K562 (cell line): ENCODE results near the gene ZNF280C. TPM values are rescaled to one million over a fixed set of nuclear protein-coding genes. Genes with fewer than 3 reads are reported as not detected.

ENCODE experiments used
- ATAC-seq: fragments of 200-7000 bp; cut with Tn5 transposase; 3 replicates; pipeline ENCODE4 v1.9.1; 2020; ENCODE audit warnings: moderate library complexity
- BruUV-seq: library from RNA; stranded (reverse); fragments of 400-500 nt; replicated peaks from 2 replicates; lab custom pipeline; 2021; lab: Mats Ljungman, UMichigan
- CTCF ChIA-PET: fragments of 300-600 bp; formaldehyde crosslinking; extraction: SDS; loops from one replicate; lab custom pipeline; 2021; ENCODE audit warnings: low intra/inter-chr PET ratio; lab: Yijun Ruan, JAX
- POLR2A ChIA-PET: fragments of 300-600, 350-650 bp; sonication (Branson Sonifier 250); formaldehyde crosslinking; extraction: SDS; loops from one replicate; lab custom pipeline; 2021; ENCODE audit warnings: antibody characterized with exemption, inconsistent platforms; lab: Yijun Ruan, JAX
- DNase-seq, 4 experiments: peaks; one replicate each; pipeline versions ENCODE4 v3.0.0 to v3.0.0-alpha.2; 2011 to 2018; ENCODE audit warnings: low spot score in 3 of 4, mixed read lengths in 3 of 4; ENCODE audit errors: extremely low read depth in 1 of 4
- FAIRE-seq: peaks from 2 replicates; lab custom pipeline; 2011; peaks lifted over from hg19 to GRCh38; lab: Jason Lieb, UNC
- H2AFZ ChIP-seq: 2 replicates; pipeline ENCODE4 v1.6.0; 2011; ENCODE audit warnings: low read depth, low read length, control low read depth, inconsistent platforms
- H3K27ac ChIP-seq: fragments of 200-600 bp; 3 replicates; pipeline ENCODE4 v1.8.0; 2011; ENCODE audit warnings: low read depth, mild to moderate bottlenecking, control low read depth, inconsistent platforms, low read length, moderate library complexity, mixed read lengths; ENCODE audit errors: extremely low read depth
- H3K27me3 ChIP-seq, 2 experiments: fragments of 300-600 bp in 1 of 2; 2 replicates in 1 of 2; 3 replicates in 1 of 2; pipeline versions ENCODE4 v1.6.0 to v1.8.0; 2011; ENCODE audit warnings: inconsistent platforms in 2 of 2, low read length in 2 of 2, mild to moderate bottlenecking in 1 of 2, mixed read lengths in 1 of 2, moderate library complexity in 1 of 2; ENCODE audit not compliant: control insufficient read depth in 2 of 2, insufficient read depth in 2 of 2
- H3K36me3 ChIP-seq: fragments of 300-600 bp; 3 replicates; pipeline ENCODE4 v1.8.0; 2011; ENCODE audit warnings: mild to moderate bottlenecking, low read length, inconsistent platforms; ENCODE audit not compliant: control insufficient read depth, insufficient read depth
- H3K4me1 ChIP-seq, 2 experiments: fragments of 200-600 bp in 1 of 2; replicated peaks in 1 of 2; 2 replicates in 1 of 2; 3 replicates in 1 of 2; pipeline versions ENCODE4 v1.5.1 to v1.8.0; 2011; ENCODE audit warnings: inconsistent platforms in 2 of 2, low read length in 2 of 2, mild to moderate bottlenecking in 1 of 2, mixed read lengths in 1 of 2, moderate library complexity in 1 of 2; ENCODE audit not compliant: control insufficient read depth in 2 of 2, insufficient read depth in 2 of 2
- H3K4me2 ChIP-seq: 2 replicates; pipeline ENCODE4 v1.6.1; 2011; ENCODE audit warnings: low read length, control low read depth, inconsistent platforms, mixed read lengths; ENCODE audit not compliant: insufficient read depth
- H3K4me3 ChIP-seq: fragments of 200-600 bp; sonication (generic), shearing (Covaris generic); 2 replicates; pipeline ENCODE4 v1.5.1; 2016; ENCODE audit warnings: control low read depth, inconsistent platforms
- H3K79me2 ChIP-seq: fragments of 200-600 bp; 3 replicates; pipeline ENCODE4 v1.8.0; 2011; ENCODE audit warnings: low read length, inconsistent platforms; ENCODE audit not compliant: control insufficient read depth, insufficient read depth
- H3K9ac ChIP-seq, 2 experiments: 2 replicates each; pipeline versions ENCODE4 v1.6.0 to v1.6.1; 2011; ENCODE audit warnings: low read depth in 2 of 2, low read length in 2 of 2, control low read depth in 1 of 2, inconsistent platforms in 1 of 2, mild to moderate bottlenecking in 1 of 2, mixed read lengths in 1 of 2; ENCODE audit not compliant: insufficient read depth in 1 of 2
- H3K9me1 ChIP-seq: one replicate; pipeline ENCODE4 v1.6.0; 2011; ENCODE audit warnings: inconsistent platforms, mild to moderate bottlenecking, low read length, moderate library complexity; ENCODE audit not compliant: control insufficient read depth, insufficient read depth
- H3K9me3 ChIP-seq: replicated peaks from 2 replicates; pipeline ENCODE4 v1.5.1; 2011; ENCODE audit warnings: low read depth, low read length, inconsistent platforms; ENCODE audit not compliant: control insufficient read depth, insufficient read depth
- H4K20me1 ChIP-seq: replicated peaks from 2 replicates; pipeline ENCODE4 v1.6.1; 2011; ENCODE audit warnings: low read length, inconsistent platforms, mixed read lengths; ENCODE audit not compliant: control insufficient read depth, insufficient read depth
- HDAC2 ChIP-seq: fragments of 450-650 bp; IDR thresholded peaks from 2 replicates; pipeline ENCODE4 v1.6.1; 2016; ENCODE audit warnings: mild to moderate bottlenecking
- POLR2G ChIP-seq: fragments of 200-400 bp; formaldehyde crosslinking; IDR thresholded peaks from 2 replicates; pipeline ENCODE4 v1.6.1; 2017; ENCODE audit warnings: low read depth, mild to moderate bottlenecking, antibody characterized with exemption, low read length, moderate library complexity
- ZBTB33 ChIP-seq: sonication (generic); formaldehyde crosslinking; IDR thresholded peaks from 2 replicates; pipeline ENCODE4 v1.8.1; 2023; ENCODE audit warnings: mild to moderate bottlenecking, missing genetic modification reagents
- WGBS: fragments of 100-300 bp; shearing (Covaris generic); methylation state at CpG from one replicate; pipeline ENCODE4 v1.1.6; 2016; ENCODE audit warnings: low coverage, mixed read lengths; ENCODE audit not compliant: insufficient coverage; ENCODE audit errors: missing lambda C conversion rate; 5-methylcytosine and 5-hydroxymethylcytosine counted together
- in situ Hi-C: fragments of 300-500 bp; cut with MboI; formaldehyde crosslinking; loops from 4 replicates; pipeline ENCODE4 v1.15.0; 2018; ENCODE audit warnings: inconsistent platforms, mixed read lengths
- intact Hi-C: fragments of 100-400 bp; cut with micrococcal nuclease; formaldehyde crosslinking; loops from 2 replicates; pipeline ENCODE4 v1.14.2; 2022
- polyA plus RNA-seq, 8 experiments: library from polyadenylated mRNA; depleted of rRNA in 4 of 8; stranded (reverse) in 5 of 8; unstranded in 3 of 8; fragments of >200 nt; fragmentation: Nextera tagmentation in 2 of 8; fragmentation: Illumina TruSeq in 1 of 8; extraction: Ambion mirVana in 2 of 8; extraction: Trizol in 1 of 8; gene quantifications; 2 replicates each; pipeline versions ENCODE4 v1.2.1 to v1.2.3, GENCODE V29; 2011 to 2014; ENCODE audit warnings: inconsistent platforms in 1 of 8, missing spikeins in 1 of 8
- total RNA-seq, 7 experiments: library from RNA; depleted of rRNA in 6 of 7; stranded (reverse); fragments of >200 nt in 6 of 7; fragmentation: Illumina TruSeq in 2 of 7; extraction: Trizol in 2 of 7; gene quantifications; 2 replicates each; pipeline versions ENCODE4 v1.2.1 to v1.2.3, GENCODE V29; 2011 to 2021; ENCODE audit warnings: low replicate concordance in 1 of 7

ZNF280C gene
- total and polyA plus RNA-seq, 9 of the 15 experiments (the other 6 are each of a cell fraction or from before 2014, with no cell fraction given), result 1.6 to 8.3 (median 4.4) TPM

- peak within 1 kb of the TSS in 1 of 2 experiments; percentile 77; a peak in 2 of 4 replicates for H3K9ac ChIP-seq
- H3K79me2 ChIP-seq, result peaks cover 6% of the 10 kb centered on the region; the same call in 2 of the 3 replicates
- TF ChIP-seq ZBTB33 (CRISPR knock-in tag) (peak; percentile 72), POLR2G (peak; percentile 37; the same call in 1 of the 2 replicates), HDAC2 (no peak)
- ChIA-PET POLR2A (no interaction called here), CTCF (no interaction called here)
- FAIRE-seq (no peak), DNase-seq (no peak), ATAC-seq (no peak)
- in situ Hi-C loops, result no loop called here
- no peaks in the 10 kb centered on the region for H3K36me3 ChIP-seq
- peaks cover 25 to 37% of the 10 kb centered on the region in 2 experiments for H3K4me1 ChIP-seq
- H3K27ac ChIP-seq, result peak within 1 kb of the TSS; percentile 95
- intact Hi-C loops, result loop anchor here (5.0 kb wide), 1 partner anchor 89 kb away; no protein-coding TSS in a partner anchor
- no peaks in the 10 kb centered on the region for H3K27me3 ChIP-seq
- no peaks in the 10 kb centered on the region; the same call in 1 of the 2 replicates for H3K9me3 ChIP-seq
- H4K20me1 ChIP-seq, result no peaks in the 10 kb centered on the region
- peak within 1 kb of the TSS; percentile 86 for H2AFZ ChIP-seq
- WGBS, result 93% methylated on average over 5 of the region's 61 CpGs
- H3K9me1 ChIP-seq, result no peaks in the 10 kb centered on the region
- no peak within 1 kb of the TSS for H3K4me3 ChIP-seq
- no peak within 1 kb of the TSS for H3K4me2 ChIP-seq
- BruUV-seq, result no TSS peak
These were observed 97.1 kb downstream of the ZNF280C start, which contains the start of gene RAB33A for GRCh38 chrX:130171446-130172126. Gene RAB33A (plus strand): TSS chrX:130171962. CDS start chrX:130172063, 101 bp downstream.
